Pancreas (tissue), 10 donors: ENCODE results near the gene VASH2. TPM values are rescaled to one million over a fixed set of nuclear protein-coding genes. Genes with fewer than 3 reads are reported as not detected.
"Not testable (repeated sequence)": the region's sequence is repeated elsewhere in the genome, so short reads cannot be mapped to it uniquely, and the experiment has no call there.

Experiments used
- ATAC-seq, 4 donors: fragments of 200-7000 bp; cut with Tn5 transposase; one replicate each; pipeline versions ENCODE4 v1.8.0 to v1.9.1; 2020; ENCODE audit warnings: mild to moderate bottlenecking in 4 of 4, moderate library complexity in 4 of 4
- DNase-seq, 6 donors: peaks; one replicate each; pipeline ENCODE4 v3.0.0-alpha.2; 2020
- FAIRE-seq: peaks from 2 replicates; lab custom pipeline; 2012; peaks lifted over from hg19 to GRCh38; lab: Jason Lieb, UNC
- H3K27ac ChIP-seq, 4 donors: fragments of 200-600 bp; sonication (generic); 1 replicate in 3 of 4; 2 replicates in 1 of 4; pipeline versions ENCODE4 v1.5.0 to v1.8.0; 2020
- H3K27me3 ChIP-seq, 4 donors: fragments of 200-600 bp; one replicate each; pipeline ENCODE4 v1.8.0; 2021
- H3K36me3 ChIP-seq, 3 donors: fragments of 200-600 bp; sonication (generic) in 1 of 3; one replicate each; pipeline versions ENCODE4 v1.5.0 to v1.8.0; 2020 to 2021
- H3K4me1 ChIP-seq, 3 donors: fragments of 200-600 bp; one replicate each; pipeline ENCODE4 v1.8.0; 2021
- H3K4me3 ChIP-seq, 4 donors: fragments of 200-600 bp; sonication (generic) in 2 of 4; one replicate each; pipeline versions ENCODE4 v1.5.0 to v1.8.0; 2020 to 2021
- H3K9me3 ChIP-seq, 4 donors: fragments of 200-600 bp; one replicate each; pipeline ENCODE4 v1.8.0; 2021
- CTCF ChIP-seq, 4 donors: fragments of 200-600 bp; sonication (generic) in 3 of 4; IDR thresholded peaks; one replicate each; pipeline versions ENCODE4 v1.5.0 to v1.8.0; 2021; ENCODE audit warnings: antibody characterized with exemption in 4 of 4
- WGBS, 2 donors: extraction: QIAGEN DNeasy Blood & Tissue Kit; methylation state at CpG; one replicate each; pipeline ENCODE4 v1.1.7; 2013; 5-methylcytosine and 5-hydroxymethylcytosine counted together
- intact Hi-C, 3 donors: fragments of 100-400 bp; cut with DNase I; formaldehyde crosslinking; loops; one replicate each; pipeline versions ENCODE4 v1.11.1 to v1.14.2; 2022
- polyA plus RNA-seq, 2 donors: library from polyadenylated mRNA; stranded (reverse); fragments of 200-250 nt; gene quantifications; one replicate each; pipeline ENCODE4 v1.2.3, GENCODE V29; 2013
- total RNA-seq, 6 donors: library from RNA; stranded (reverse); fragmentation: NEBNext Ultra II Directional in 4 of 6; extraction: Animal tissue kit (Norgen Biotek cat#: 25700) in 4 of 6; gene quantifications; one replicate each; pipeline versions ENCODE4 v1.2.1 to v1.2.4, GENCODE V29; 2021 to 2023
- donor health status: healthy with polysubstance abuse.
- donor health status: DM: no; HTN: no; CAD: no; lungs with moderate emphysema.
- donor health status: DM: no; HTN: no; CAD: no.
- donor health status: control.
- donor health status: control.
- donor health status: Bipolar disorder and iron deficiency.
- donor health status: DM: yes; HTN: yes; CAD: no.
- donor health status: DM: no; HTN: no; CAD: no.
- donor health status: DM: no; HTN: no; CAD: no.
- donor health status: DM: yes; HTN: yes; CAD: no.

VASH2 gene
- total and polyA plus RNA-seq, 8 donors: 0.15 to 1.9 (median 0.52) TPM; not detected in 1

GRCh38 chr1:212959266-212960220 is 9.2 kb downstream of the VASH2 start:
- WGBS, 2 donors: 79 to 88% methylated on average over 18 of the region's 18 CpGs
- H3K27ac ChIP-seq: no peak overlapping the region
- H3K27me3 ChIP-seq: no peaks in the 10 kb centered on the region
- DNase-seq (no peak), FAIRE-seq (no peak), ATAC-seq (no peak)
- intact Hi-C loops: no loop called here
- no peaks in the 10 kb centered on the region for H3K36me3 ChIP-seq
- no peak overlapping the region for H3K4me3 ChIP-seq
- TF ChIP-seq CTCF (IDR thresholded peaks at IDR 0.05): no peak
- H3K9me3 ChIP-seq: no peaks in the 10 kb centered on the region
- no peaks in the 10 kb centered on the region for H3K4me1 ChIP-seq

GRCh38 chr1:212960932-212961331 is 10.6 kb downstream of the VASH2 start:
- FAIRE-seq: no peak
- ATAC-seq: no peak
- intact Hi-C loops: no loop called here
- 84 to 91% methylated on average over 6 of the region's 6 CpGs for WGBS, 2 donors
- Histone ChIP-seq H3K9me3 (no peaks in the 10 kb centered on the region), H3K36me3 (no peaks in the 10 kb centered on the region), H3K27me3 (no peaks in the 10 kb centered on the region), H3K27ac (no peak overlapping the region), H3K4me1 (no peaks in the 10 kb centered on the region), H3K4me3 (no peak overlapping the region)
- no peak for TF ChIP-seq CTCF (IDR thresholded peaks at IDR 0.05)
- DNase-seq: no peak

GRCh38 chr1:212962509-212962908 is 12.2 kb downstream of the VASH2 start:
- Histone ChIP-seq H3K4me3 (no peak overlapping the region), H3K27ac (no peak overlapping the region), H3K27me3 (no peaks in the 10 kb centered on the region), H3K36me3 (no peaks in the 10 kb centered on the region), H3K9me3 (no peaks in the 10 kb centered on the region), H3K4me1 (no peaks in the 10 kb centered on the region)
- TF ChIP-seq CTCF (IDR thresholded peaks at IDR 0.05): no peak
- WGBS, 2 donors: 78 to 89% methylated on average over 5 of the region's 5 CpGs
- FAIRE-seq (no peak), DNase-seq (no peak), ATAC-seq (no peak)
- intact Hi-C loops: no loop called here

- no peak for TF ChIP-seq CTCF (IDR thresholded peaks at IDR 0.05)
- no peaks in the 10 kb centered on the region for H3K27me3 ChIP-seq
- intact Hi-C loops: no loop called here
- H3K4me1 ChIP-seq: no peaks in the 10 kb centered on the region
- H3K27ac ChIP-seq: no peak overlapping the region
- FAIRE-seq (no peak), DNase-seq (no peak), ATAC-seq (no peak)
- no peak overlapping the region for H3K4me3 ChIP-seq
- 82 to 90% methylated on average over 6 of the region's 6 CpGs for WGBS, 2 donors
- no peaks in the 10 kb centered on the region for H3K9me3 ChIP-seq
- no peaks in the 10 kb centered on the region for H3K36me3 ChIP-seq
These were observed 13.8 kb downstream of the VASH2 start for GRCh38 chr1:212964102-212964501.

- H3K27me3 ChIP-seq, FAIRE-seq, ATAC-seq, H3K36me3 ChIP-seq, DNase-seq, H3K4me3 ChIP-seq, H3K4me1 ChIP-seq, H3K27ac ChIP-seq, intact Hi-C loops, H3K9me3 ChIP-seq: not testable (repeated sequence)
- 95 to 97% methylated on average over 1 of the region's 1 CpG for WGBS, 2 donors
These were observed 14.7 kb downstream of the VASH2 start for GRCh38 chr1:212964993-212965392.
